Measurements from ENCODE around the gene ANAPC2. TPM values are rescaled to one million over a fixed set of nuclear protein-coding genes. Genes with fewer than 3 reads are reported as not detected.

The ANAPC2 gene
- total RNA-seq, 1 experiment from 2014 or later: 80.9 TPM

DNA sequence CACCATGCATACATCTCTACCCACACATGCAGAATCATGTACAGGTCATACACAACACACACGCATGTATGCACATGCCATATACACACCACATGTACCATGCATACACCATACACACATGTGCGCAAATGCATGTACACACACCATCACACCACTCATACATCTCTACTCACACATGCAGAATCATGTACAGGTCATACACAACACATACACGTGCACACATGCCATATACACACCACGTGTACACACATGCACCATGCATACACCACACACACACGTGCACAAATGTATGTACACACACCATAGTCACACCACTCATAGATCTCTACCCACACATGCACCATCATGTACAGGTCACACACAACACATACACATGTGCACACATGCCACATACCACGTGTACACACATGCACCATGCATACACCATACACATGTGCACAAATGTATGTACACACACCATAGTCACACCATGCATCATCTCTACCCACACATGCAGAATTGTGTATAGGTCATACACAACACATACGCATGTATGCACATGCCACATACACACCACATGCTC lies 35.4 kb downstream of the ANAPC2 start:
- H3K27ac Mint-ChIP-seq: no peak overlapping the region
- no peaks in the 10 kb centered on the region for H3K9me3 Mint-ChIP-seq
- DNase-seq (ENCODE audit: low spot score): no peak
- 0 out of 2 replicates have a peak, but pooled peaks have one; percentile 55 for TF ChIP-seq NFE2L1 (CRISPR knock-in tag; IDR thresholded peaks at IDR 0.05)
- TF ChIP-seq CREB1 (CRISPR knock-in tag; IDR thresholded peaks at IDR 0.05): no peak
- TF ChIP-seq ZBTB21 (CRISPR knock-in tag; IDR thresholded peaks at IDR 0.05; ENCODE audit: borderline replicate concordance): no peak
- TF ChIP-seq SP1 (CRISPR knock-in tag; conservative IDR thresholded peaks at IDR 0.05): no peak
- TF ChIP-seq ESRRA (CRISPR knock-in tag; IDR thresholded peaks at IDR 0.05; ENCODE audit: borderline replicate concordance): no peak
- no peak for TF ChIP-seq ZNF121 (CRISPR knock-in tag; IDR thresholded peaks at IDR 0.05)
- no peak for TF ChIP-seq ATF2 (CRISPR knock-in tag; IDR thresholded peaks at IDR 0.05; ENCODE audit: borderline replicate concordance, low read depth)
- ChIA-PET CTCF (no interaction called here), POLR2A (no interaction called here)
- peaks cover 35% of the 10 kb centered on the region for H3K27me3 Mint-ChIP-seq (ENCODE audit: low read depth)
- ATAC-seq: no peak
- H3K4me1 Mint-ChIP-seq: no peaks in the 10 kb centered on the region; the same call in 1 of the 2 replicates
- no peaks in the 10 kb centered on the region for H3K36me3 Mint-ChIP-seq
- H3K4me3 Mint-ChIP-seq: no peak overlapping the region

DNA sequence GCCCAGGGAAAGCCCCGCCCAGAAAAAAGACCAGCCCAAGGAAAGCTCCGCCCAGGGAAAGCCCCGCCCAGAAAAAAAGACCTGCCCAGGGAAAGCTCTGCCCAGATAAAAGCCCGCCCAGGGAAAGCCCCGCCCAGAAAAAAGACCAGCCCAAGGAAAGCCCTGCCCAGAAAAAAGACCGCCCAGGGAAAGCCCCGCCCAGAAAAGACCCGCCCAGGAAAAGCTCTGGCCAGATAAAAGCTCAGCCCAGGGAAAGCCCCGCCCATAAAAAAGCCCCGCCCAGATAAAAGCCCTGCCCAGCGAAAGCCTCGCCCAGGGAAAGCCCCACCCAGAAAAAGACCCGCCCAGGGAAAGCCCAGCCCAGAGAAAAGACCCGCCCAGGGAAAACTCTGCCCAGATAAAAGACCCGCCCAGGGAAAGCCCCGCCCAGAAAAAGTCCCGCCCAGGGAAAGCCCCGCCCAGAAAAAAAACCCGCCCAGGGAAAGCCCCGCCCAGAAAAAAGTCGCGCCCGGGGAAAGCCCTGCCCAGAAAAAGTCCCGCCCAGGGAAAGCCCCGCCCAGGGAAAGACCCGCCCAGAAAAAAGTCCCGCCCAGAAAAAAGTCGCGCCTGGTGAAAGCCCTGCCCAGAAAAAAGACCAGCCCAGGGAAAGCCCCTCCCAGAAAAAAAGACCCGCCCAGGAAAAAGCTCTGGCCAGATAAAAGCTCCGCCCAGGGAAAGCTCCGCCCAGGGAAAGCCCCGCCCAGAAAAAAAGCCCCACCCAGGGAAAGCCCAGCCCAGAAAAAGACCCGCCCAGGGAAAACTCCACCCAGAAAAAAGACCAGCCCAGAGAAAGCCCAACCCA lies 37.5 kb downstream of the ANAPC2 start:
- Mint-ChIP-seq H3K36me3 (no peaks in the 10 kb centered on the region), H3K4me3 (no peak overlapping the region), H3K27me3 (ENCODE audit: low read depth) (peaks cover 17% of the 10 kb centered on the region), H3K9me3 (no peaks in the 10 kb centered on the region), H3K27ac (no peak overlapping the region), H3K4me1 (no peaks in the 10 kb centered on the region; the same call in 1 of the 2 replicates)
- ChIA-PET POLR2A (interaction anchor here (0.7 kb wide), 1 partner anchor 38 kb away, joined by 3 read pairs; no protein-coding TSS in a partner anchor), CTCF (interaction anchor here (0.6 to 3.6 kb wide), 18 partner anchors 11 to 303 kb away, joined by 3 to 19 read pairs (median 4); partner anchors contain the start of genes GRIN1, PAXX, RNF224 and SAPCD2)
- ATAC-seq: peak; percentile 54
- TF ChIP-seq NFYB (CRISPR knock-in tag; conservative IDR thresholded peaks at IDR 0.05; ENCODE audit: low read depth): no peak
- no peak for TF ChIP-seq TEAD4 (CRISPR knock-in tag; IDR thresholded peaks at IDR 0.05)
- TF ChIP-seq USF2 (CRISPR knock-in tag; IDR thresholded peaks at IDR 0.05): no peak
- no peak for TF ChIP-seq ZNF671 (CRISPR knock-in tag; IDR thresholded peaks at IDR 0.05)
- no peak for TF ChIP-seq RORB (CRISPR knock-in tag; IDR thresholded peaks at IDR 0.05)
- no peak for TF ChIP-seq SP1 (CRISPR knock-in tag; conservative IDR thresholded peaks at IDR 0.05)
- no peak for TF ChIP-seq ZNF219 (CRISPR knock-in tag; IDR thresholded peaks at IDR 0.05; ENCODE audit: borderline replicate concordance)
- TF ChIP-seq OVOL2 (CRISPR knock-in tag; IDR thresholded peaks at IDR 0.05; ENCODE audit: borderline replicate concordance): no peak
- TF ChIP-seq GABPB1 (CRISPR knock-in tag; IDR thresholded peaks at IDR 0.05): no peak
- TF ChIP-seq, protein P1, sequence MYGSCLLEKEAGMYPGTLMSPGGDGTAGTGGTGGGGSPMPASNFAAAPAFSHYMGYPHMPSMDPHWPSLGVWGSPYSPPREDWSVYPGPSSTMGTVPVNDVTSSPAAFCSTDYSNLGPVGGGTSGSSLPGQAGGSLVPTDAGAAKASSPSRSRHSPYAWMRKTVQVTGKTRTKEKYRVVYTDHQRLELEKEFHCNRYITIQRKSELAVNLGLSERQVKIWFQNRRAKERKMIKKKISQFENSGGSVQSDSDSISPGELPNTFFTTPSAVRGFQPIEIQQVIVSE (CRISPR knock-in tag; IDR thresholded peaks at IDR 0.05; ENCODE audit: borderline replicate concordance): no peak
- DNase-seq (ENCODE audit: low spot score): peak; percentile 80

DNA sequence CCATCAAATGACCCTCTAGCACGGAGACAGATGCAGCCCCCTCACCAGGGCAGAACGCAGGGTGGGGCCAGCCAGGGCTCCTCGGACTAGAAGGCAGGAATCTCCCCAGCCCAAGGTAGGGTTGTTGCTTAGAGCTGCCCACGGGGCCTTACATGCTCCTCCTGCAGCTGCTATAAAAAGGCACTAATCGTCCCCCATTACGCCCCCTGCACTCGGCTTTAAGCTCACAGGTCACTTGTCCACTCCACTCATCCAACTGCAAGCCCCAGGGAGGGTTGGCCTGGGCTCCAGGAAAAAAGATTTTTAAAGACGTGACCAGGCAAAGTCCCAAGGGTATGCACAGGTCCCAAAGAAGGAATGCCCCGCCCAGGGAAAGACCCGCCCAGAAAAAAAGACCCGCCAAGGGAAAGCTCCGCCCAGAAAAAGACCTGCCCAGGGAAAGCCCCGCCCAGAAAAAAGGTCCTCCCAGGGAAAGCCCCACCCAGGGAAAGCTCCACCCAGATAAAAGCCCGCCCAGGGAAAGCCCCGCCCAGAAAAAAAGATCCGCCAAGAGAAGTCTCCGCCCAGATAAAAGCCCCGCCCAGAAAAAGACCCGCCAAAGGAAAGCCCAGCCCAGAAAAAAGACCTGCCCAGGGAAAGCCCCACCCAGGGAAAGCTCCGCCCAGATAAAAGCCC lies 38.3 kb downstream of the ANAPC2 start:
- Mint-ChIP-seq H3K9me3 (no peaks in the 10 kb centered on the region), H3K4me3 (no peak overlapping the region), H3K4me1 (no peaks in the 10 kb centered on the region; the same call in 1 of the 2 replicates), H3K36me3 (no peaks in the 10 kb centered on the region), H3K27me3 (ENCODE audit: low read depth) (peaks cover 9% of the 10 kb centered on the region), H3K27ac (no peak overlapping the region)
- peak; percentile 78 for DNase-seq (ENCODE audit: low spot score)
- TF ChIP-seq TEAD1 (CRISPR knock-in tag; IDR thresholded peaks at IDR 0.05): no peak
- TF ChIP-seq SP1 (CRISPR knock-in tag; conservative IDR thresholded peaks at IDR 0.05): no peak
- no peak for TF ChIP-seq ZMAT4 (CRISPR knock-in tag; IDR thresholded peaks at IDR 0.05)
- TF ChIP-seq, protein P2, sequence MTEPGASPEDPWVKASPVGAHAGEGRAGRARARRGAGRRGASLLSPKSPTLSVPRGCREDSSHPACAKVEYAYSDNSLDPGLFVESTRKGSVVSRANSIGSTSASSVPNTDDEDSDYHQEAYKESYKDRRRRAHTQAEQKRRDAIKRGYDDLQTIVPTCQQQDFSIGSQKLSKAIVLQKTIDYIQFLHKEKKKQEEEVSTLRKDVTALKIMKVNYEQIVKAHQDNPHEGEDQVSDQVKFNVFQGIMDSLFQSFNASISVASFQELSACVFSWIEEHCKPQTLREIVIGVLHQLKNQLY (CRISPR knock-in tag; IDR thresholded peaks at IDR 0.05): no peak
- TF ChIP-seq FOXP4 (CRISPR knock-in tag; IDR thresholded peaks at IDR 0.05): no peak
- TF ChIP-seq ZNF219 (CRISPR knock-in tag; IDR thresholded peaks at IDR 0.05; ENCODE audit: borderline replicate concordance): no peak
- POLR2A ChIA-PET: no interaction called here
- CTCF ChIA-PET: interaction anchor here (0.6 to 3.6 kb wide), 14 partner anchors 11 to 303 kb away, joined by 3 to 19 read pairs (median 5); partner anchors contain the start of genes GRIN1 and PAXX
- peak; percentile 8 for ATAC-seq

Data from WTC11 (cell line).